GM18909 (cell line): ENCODE results near the gene ZBP1.

Source experiments
- ATAC-seq: cut with Tn5 transposase; IDR thresholded peaks from one replicate; pipeline ENCODE4 v1.9.1; 2021; ENCODE audit warnings: mild to moderate bottlenecking; ENCODE audit not compliant: unreplicated experiment, poor library complexity

Gene ZBP1

GRCh38 chr20:57620999-57621398 lies 773 bp upstream of the ZBP1 start:
- ATAC-seq: no peak

DNA sequence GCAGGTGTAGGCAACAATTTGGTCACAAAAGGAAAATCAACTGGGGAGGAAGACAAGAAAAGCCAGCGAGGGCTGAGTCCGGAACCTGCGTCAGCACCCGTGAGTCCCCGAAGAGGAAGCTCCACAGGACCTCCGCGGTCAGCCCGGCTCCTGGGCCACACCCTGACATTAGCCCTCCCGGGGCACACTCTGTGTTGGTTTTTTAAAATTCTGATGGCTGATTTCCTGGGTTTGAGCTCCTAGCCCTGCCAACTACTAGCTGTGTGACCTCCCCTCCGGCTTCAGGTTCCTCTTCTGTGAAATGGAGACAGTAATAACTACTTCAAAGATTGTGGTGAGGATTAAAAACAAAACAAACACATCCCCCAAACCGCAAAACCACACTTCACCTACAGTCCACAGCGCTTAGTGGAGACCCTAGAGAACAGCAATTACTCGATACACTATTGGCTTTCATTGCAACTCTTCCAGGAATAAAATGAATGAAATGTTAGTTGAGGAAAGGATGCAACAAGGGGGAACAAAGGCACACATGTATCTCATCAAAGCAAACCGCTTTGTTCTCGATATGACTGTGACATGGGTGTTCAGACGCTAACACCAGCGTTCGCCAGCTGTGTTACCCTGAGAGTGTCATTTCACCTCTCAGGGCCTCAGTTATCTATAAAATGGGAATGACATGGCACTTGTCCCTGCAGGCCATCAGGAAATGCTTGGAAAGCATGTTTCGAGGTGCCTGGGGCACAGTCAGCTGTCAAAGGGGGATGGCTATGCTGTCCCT lies 985 bp downstream of the ZBP1 start:
- peak; percentile 69 for ATAC-seq

DNA sequence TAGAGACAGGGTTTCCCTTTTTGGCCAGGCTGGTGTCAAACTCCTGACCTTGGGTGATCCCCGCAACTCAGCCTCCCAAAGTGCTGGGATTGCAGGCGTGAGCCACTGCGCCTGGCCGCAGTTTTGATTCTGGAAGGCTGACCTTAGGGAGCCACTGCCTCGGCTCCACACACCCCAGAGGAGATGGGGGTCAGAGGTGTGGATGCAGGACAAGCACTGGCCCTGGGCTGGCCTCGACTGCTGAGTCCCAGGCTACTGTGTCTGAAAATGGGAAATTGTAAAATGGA lies 1.5 kb downstream of the ZBP1 start:
- no peak for ATAC-seq

DNA sequence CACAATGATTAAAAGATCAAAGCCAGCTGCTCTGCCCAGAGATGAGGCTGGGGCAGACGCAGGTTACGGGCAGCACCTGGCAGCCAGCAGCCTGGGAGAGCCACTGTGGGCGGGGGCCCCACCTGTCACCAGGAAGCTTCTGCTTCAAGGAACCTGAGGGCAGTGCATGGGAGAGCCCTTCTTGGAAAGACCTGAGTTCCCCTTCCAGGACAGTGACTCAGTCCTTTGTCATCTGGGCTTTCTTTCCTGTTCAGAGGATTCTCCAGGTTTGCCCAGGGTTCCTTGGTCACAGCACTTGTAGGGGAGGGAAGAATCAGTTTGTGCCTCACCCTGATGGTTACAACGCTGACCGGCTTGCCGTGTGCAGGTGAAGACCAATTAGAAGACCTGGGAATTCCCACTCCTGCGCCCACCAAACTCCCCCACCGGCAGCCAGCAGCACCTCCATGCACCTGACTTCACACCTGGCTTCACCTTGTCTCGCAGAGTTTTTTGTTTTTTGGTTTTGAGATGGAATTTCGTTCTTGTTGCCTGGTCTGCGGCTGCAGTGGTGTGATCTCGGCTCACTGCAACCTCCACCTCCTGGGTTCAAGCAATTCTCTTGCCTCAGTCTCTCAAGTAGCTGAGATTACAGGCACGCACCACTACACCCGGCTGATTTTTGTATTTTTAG lies 2.0 kb downstream of the ZBP1 start:
- no peak for ATAC-seq

DNA sequence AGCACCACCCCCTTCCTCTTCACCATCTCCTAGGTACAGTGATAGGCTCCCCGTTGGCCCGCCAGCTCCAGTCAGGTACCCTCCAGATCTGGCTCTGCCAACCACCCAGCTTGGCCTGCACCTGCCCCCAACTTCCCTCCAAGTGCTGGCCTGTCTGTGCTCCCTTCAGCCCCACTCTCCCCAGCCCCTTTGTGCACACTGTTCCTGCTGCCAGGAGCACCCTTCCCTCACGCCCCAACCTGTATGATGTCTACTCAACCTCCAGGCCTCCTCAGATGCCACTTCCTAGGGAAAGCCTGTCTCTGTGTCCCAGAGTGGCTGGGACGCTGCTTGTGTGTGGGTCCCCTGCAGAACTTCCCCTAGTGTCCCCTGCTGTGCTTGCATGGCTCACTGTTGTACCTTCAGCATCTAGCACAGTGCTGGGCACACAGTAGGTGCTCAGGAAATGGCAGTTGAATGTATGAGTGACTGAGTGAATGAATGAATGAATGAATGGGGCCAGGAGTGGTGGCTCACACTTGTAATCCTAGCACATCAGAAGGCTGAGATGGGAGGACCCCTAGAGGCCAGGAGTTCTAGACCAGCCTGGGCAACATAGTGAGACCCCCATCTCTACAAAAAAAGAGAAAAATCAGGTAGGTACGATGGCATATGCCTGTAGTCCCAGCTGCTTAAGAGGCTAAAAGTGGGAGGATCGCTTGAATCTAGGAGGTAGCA lies 3.0 kb downstream of the ZBP1 start:
- no peak for ATAC-seq

DNA sequence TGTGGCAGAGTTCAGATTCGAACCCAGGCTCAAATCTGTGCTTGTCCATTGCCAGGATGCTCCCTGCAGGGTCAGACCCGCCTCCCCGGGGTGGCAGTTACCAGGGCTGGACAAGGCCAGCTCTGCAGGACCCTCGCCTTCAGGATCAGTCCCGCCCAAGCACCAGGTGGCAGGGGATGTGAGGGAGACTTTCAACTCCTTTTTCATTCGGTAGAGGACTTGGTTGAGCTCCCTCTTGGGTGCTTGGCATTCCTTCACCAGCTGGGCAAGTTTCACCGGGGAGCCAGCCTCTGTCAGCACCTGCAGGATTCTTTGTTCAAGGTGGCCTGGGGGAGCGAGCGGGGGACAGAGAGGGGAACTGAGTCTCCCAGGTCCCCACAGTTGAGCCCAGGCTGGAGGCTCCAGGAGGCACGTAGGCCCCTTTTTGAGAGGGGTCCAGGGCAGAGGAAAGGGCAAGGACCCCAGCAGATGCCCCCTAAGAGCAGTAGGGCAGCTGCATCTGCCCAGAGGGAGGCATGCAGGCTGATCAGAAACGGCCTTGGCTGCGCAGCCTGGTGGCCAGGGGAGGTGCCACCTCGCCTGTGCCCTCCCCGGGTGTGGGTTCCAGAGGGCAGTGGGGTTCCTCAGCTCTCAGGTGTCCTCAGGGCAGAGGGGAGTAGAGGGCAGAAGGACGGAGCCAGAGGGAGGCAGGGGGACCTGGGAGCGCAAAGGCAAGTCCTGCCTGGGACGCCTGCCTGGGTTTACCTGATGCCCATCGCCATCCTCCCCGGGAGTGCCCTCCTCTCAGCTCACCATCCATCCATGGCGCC lies 3.9 kb downstream of the ZBP1 start:
- ATAC-seq: no peak

GRCh38 chr20:57615445-57615811 lies 4.8 kb downstream of the ZBP1 start:
- no peak for ATAC-seq

DNA sequence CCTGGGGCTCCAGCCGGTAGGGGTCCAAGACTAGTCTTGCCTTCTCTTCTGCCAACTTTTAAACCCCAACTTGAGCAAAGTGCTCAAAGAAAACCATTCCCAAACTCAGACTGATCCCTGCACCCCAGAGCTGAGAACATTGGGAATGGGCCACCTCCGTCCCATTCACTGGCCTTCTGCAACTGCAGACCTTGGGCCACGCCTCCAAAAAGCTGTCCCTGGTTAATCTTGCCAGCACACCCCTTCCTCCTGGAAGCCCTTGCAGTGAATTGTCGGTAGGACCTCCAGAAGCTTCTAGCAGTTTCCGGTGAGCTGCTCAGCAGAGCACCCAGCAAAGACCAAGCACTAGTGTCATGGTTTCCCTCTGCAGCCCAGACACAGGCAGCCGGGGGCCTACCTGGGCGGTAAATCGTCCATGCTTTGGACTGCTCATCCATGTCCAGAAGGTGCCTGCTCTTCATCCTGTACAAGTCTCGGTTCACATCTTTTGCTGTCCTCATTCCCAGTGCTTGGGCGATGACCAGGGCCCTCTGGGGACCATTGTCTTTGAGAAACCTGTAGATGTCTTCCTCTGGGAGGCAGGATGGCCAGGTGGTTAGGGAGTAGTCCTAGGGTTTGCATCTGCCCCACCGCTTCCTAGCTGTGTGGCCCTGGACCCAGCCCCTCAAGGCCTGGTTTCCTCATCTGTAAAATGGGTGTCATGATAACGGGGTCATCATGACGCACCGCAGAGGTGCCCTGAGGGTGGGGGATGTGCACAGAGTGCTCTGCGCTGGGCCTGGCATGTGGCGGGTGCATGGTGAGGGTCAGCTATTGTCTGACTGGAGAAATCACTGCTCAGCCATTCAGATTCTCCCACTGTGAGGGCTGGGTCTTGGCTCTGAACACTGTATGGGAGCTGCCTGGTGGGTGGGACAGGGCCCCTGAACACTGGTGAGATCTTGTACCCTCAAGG lies 5.5 kb downstream of the ZBP1 start:
- no peak for ATAC-seq

- no peak for ATAC-seq
Observed at GRCh38 chr20:57613481-57613921, 6.7 kb downstream of the ZBP1 start.

DNA sequence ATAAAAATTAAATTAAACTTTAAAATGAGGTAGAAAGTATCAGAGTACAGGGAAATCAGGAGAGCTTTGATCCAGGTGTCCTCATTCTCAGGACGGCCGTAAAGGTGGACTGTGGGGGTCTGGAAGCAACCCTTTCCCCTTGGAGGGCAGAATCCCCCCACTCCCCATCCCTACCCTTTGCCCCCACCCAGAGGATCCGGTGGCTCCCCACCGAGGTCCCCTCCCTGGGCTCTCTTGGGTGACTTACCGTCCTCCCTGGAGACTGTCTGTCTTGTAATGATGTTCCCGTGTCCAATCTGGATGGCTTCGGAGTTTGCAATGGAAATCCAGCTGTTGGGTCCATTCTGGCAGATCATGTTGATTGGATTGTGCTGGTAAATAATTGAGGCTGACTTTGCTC lies 7.3 kb downstream of the ZBP1 start:
- no peak for ATAC-seq

DNA sequence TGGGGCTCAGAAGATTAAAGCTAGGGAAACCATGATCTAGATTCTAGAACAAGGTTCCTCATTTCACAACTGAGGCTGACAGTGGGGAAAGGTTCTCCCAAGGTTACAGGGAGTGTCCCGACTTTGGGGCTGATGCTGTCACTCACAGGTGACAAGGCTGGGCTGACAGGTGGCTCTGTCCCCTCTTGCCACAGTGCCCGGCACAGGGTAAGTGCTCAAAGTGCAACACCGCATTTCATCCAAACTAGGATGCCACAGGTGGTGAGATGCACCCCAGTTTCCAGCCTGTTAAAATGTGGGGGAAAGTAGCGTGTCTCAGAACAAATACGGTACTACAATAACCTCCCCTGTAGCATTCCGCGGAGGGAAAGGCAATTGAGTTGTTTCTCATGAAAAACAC lies 7.8 kb downstream of the ZBP1 start:
- no peak for ATAC-seq

- ATAC-seq: no peak
Observed at GRCh38 chr20:57611586-57612311, 8.5 kb downstream of the ZBP1 start.

- ATAC-seq: no peak
Observed at GRCh38 chr20:57610261-57610952, 9.8 kb downstream of the ZBP1 start.

GRCh38 chr20:57609842-57610167 lies 10.4 kb downstream of the ZBP1 start:
- no peak for ATAC-seq

GRCh38 chr20:57609086-57609841 lies 11.0 kb downstream of the ZBP1 start:
- no peak for ATAC-seq

DNA sequence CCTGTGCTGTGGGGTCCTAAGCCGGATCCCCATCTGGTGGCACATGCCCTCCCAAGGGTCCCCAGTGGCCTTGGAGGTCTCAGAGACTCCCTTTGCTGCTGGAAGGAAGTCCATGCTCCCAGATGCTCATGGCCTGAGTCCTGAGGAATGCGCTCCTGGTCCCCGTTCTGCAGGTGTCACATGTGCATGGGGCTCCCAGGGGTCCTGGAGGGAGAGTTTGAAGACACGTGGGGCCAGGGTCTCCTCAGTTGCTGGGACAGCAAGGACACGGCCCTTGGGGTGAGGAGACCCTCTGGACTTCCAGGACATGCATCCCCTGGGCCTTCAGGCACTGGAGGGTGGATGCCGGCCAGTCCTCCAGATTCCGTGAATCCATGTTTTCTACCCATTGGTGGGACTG lies 11.7 kb downstream of the ZBP1 start:
- ATAC-seq: no peak

GRCh38 chr20:57605878-57606277 lies 14.3 kb downstream of the ZBP1 start:
- ATAC-seq: no peak

GRCh38 chr20:57605045-57605444 lies 15.2 kb downstream of the ZBP1 start:
- ATAC-seq: no peak
